HG03066 (cell line): ENCODE measurements around the gene RBAK.
"Not testable (repeated sequence)": the region's sequence is repeated elsewhere in the genome, so short reads cannot be mapped to it uniquely, and the experiment has no call there.

Experiments used
- ATAC-seq: cut with Tn5 transposase; IDR thresholded peaks from one replicate; pipeline ENCODE4 v1.9.1; 2021; ENCODE audit warnings: low read depth; ENCODE audit not compliant: unreplicated experiment

The RBAK gene

GRCh38 chr7:5047127-5047526 lies 1.5 kb downstream of the RBAK start:
- ATAC-seq, result not testable (repeated sequence)

DNA sequence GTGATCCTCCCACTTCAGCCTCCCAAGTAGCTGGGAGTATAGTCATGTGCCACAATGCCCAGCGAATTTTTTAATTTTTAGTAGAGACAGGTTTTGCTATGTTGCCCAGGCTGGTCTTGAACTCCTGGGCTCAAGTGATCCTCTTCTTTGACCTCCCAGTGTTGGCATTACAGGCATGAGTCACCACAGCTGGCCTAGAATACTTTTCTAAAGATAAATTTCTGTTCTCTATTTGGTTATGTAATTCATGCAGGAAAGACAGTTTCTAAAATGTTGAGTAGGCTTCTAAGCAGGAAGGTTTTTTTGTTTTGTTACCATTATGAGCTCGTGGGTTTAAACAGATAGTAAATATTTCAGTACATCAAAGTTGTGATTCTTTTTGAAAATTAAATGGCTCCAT lies 5.0 kb downstream of the RBAK start:
- no peak for ATAC-seq

DNA sequence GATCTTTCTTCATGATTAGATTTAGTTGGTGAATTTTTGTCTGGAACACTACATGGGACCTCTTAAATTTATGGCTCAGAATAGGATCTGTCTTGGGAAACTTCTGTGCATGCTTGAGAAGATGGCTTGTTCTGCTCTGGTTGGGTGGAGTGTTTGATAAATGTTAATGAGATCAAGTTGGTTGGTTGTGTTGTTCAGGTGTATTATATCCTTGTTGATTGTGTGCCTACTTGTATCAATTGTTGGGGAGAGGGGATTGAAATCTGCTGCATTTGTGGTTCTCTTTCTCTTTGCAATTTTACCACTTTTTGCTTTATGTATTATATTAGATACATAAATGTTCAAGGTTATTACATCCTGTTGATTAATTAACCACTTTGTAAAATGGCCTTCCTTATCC lies 6.1 kb downstream of the RBAK start:
- ATAC-seq, result not testable (repeated sequence)

GRCh38 chr7:5053175-5053574 lies 7.5 kb downstream of the RBAK start:
- ATAC-seq, result no peak

GRCh38 chr7:5063698-5064097 lies 18.0 kb downstream of the RBAK start:
- ATAC-seq, result no peak

DNA sequence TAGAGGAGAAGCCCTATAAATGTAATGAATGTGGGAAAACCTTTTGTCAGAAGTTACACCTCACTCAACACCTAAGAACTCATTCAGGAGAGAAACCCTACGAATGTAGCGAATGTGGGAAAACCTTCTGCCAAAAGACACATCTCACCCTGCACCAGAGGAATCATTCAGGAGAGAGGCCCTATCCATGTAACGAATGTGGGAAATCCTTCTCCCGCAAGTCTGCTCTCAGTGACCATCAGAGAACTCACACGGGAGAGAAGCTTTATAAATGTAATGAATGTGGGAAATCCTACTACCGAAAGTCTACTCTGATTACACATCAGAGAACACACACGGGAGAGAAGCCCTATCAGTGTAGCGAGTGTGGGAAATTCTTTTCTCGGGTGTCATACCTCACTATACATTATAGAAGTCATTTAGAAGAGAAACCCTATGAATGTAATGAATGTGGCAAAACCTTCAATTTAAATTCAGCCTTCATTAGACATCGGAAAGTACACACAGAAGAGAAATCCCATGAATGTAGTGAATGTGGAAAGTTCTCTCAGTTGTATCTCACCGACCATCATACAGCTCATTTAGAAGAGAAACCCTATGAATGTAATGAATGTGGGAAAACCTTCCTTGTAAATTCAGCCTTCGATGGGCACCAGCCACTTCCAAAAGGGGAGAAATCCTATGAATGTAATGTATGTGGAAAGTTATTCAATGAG lies 18.9 kb downstream of the RBAK start:
- no peak for ATAC-seq

GRCh38 chr7:5065107-5065407 lies 19.4 kb downstream of the RBAK start:
- ATAC-seq, result no peak

DNA sequence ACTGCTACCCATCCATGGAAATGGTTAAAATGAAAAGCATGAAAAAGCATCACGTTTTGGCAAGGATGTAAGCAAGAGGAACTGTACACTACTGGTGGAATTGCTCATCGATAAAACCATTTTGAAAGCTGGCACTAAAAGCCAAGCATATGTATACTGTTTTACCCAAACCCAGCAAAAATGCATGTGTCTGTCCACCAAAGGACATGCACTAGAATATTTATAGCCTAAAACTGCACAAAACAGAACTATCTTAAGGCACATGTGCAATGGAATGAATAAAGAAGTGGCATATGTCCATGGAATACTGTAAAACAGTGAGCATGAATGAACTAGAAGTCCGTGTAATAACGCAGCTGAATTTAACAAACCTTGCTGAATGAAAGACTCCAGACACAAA lies 22.9 kb downstream of the RBAK start:
- ATAC-seq, result no peak

- no peak for ATAC-seq
These were observed 24.5 kb downstream of the RBAK start for GRCh38 chr7:5070206-5070605.

- not testable (repeated sequence) for ATAC-seq
These were observed 29.5 kb downstream of the RBAK start for GRCh38 chr7:5075187-5075586.

GRCh38 chr7:5077740-5078139 lies 32.1 kb downstream of the RBAK start:
- ATAC-seq, result no peak

- ATAC-seq, result no peak
These were observed 37.1 kb downstream of the RBAK start for GRCh38 chr7:5082806-5083205.

GRCh38 chr7:5083311-5083711 lies 37.7 kb downstream of the RBAK start:
- ATAC-seq, result no peak

DNA sequence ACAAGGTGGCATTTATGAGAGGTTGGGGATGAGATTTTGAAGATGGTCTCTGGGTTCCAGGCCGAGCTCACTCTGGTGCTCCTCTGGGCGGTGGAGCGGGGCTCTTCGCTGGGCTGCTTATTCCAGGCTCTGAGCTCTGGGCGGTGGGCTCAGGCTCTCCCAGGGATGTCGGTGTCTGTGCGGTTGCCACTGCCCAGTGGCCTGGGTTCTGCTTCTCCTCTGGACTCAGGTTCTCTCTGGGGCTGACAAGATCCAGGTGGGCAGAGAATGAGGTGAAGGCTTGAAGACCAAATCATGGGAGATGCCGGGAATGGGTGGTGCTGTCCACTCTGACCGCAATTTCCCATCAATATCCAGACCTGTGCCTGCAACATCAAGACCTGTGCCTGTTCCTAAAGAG lies 40.6 kb downstream of the RBAK start:
- no peak for ATAC-seq

DNA sequence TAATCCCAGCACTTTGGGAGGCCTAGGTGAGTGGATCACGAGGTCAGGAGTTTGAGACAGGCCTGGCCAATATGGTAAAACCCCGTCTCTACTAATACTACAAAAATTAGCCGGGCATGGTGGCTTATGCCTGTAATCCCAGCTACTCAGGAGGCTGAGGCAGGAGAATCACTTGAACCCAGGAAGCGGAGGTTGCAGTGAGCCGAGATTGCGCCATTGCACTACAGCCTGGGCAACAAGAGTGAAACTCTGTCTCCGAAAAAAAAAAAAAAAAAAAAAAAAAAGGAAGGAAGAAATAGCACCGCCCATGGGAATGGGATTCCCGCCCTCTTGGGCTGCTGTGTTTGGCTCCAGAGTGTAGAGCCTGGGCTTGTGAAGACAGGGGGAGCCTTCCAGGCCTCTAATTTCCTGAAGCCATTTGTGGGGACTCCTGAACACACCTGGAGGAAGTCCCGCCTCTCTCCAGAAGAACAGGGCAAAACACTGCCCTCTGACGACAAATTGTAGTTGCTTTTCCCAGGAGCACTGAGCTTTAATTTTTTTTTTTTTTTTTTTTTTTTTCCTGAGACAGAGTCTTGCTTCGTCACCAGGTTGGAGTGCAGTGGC lies 42.7 kb downstream of the RBAK start:
- not testable (repeated sequence) for ATAC-seq

- ATAC-seq, result no peak
These were observed 43.2 kb downstream of the RBAK start for GRCh38 chr7:5088906-5089305.

DNA sequence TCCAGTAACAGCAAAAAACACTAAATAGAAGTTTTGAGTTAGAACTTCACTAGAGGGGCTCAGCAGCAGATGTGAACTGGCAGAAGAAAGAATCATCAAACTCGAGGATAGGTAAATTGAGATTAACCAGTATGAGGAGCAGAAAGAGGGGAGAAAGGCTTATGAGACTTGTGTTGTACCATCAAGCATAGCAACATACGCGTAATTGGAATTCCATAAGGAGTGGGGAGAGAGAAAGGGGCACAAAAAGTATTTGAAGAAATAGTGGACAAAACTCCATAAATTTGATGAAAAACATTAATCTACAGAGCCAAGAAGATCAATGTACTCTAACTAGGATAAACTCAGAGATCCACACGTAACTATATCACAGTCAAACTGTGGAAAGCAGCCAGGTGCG lies 48.3 kb downstream of the RBAK start:
- no peak for ATAC-seq

DNA sequence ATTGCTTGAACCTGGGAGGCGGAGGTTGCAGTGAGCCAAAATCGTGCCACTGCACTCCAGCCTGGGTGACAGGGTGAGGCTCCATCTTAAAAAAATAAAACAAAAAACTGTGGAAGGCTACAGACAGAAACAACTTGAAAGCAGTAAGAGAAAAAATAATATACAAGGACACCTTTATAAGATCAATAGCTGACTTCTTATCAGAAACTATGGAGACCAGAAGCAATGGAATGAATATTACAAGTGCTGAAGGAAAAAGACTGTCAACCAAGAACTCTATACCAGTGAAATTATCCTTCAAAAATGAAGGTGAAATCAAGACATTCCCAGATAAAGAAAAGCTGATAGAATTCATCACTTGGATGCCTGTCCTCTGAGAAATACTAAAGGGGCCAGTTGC lies 49.0 kb downstream of the RBAK start:
- ATAC-seq, result no peak

- ATAC-seq, result no peak
These were observed 70.7 kb downstream of the RBAK start for GRCh38 chr7:5116359-5116758.

GRCh38 chr7:5117095-5117970 lies 71.7 kb downstream of the RBAK start:
- ATAC-seq, result no peak
